Erythroblast (primary cell): Measurements from ENCODE around the gene SMIM3.

ENCODE experiments used
- GATA1 ChIP-seq: IDR thresholded peaks from 2 replicates; pipeline ENCODE4 v1.6.1; 2011; ENCODE audit warnings: low read depth, mild to moderate bottlenecking, control low read depth, low read length, moderate library complexity
- POLR2A ChIP-seq: IDR thresholded peaks from 2 replicates; pipeline ENCODE4 v1.6.1; 2011; ENCODE audit warnings: mild to moderate bottlenecking, low read length

GRCh38 chr5:150763023-150763769 lies 15.4 kb upstream of the SMIM3 start:
- TF ChIP-seq POLR2A (no peak), GATA1 (no peak)
